Fibroblast of mammary gland (primary cell): Measurements from ENCODE around the gene SVIL.
"Not testable (repeated sequence)": the region's sequence is repeated elsewhere in the genome, so short reads cannot be mapped to it uniquely, and the experiment has no call there.

ENCODE experiments used
- DNase-seq: peaks from one replicate; pipeline ENCODE4 v3.0.0-alpha.2; 2010; ENCODE audit warnings: low read depth
- H3K4me3 ChIP-seq: 2 replicates; pipeline ENCODE4 v1.5.1; 2011; ENCODE audit warnings: low read depth, mild to moderate bottlenecking, low read length, moderate library complexity; ENCODE audit not compliant: control insufficient read depth
- CTCF ChIP-seq: conservative IDR thresholded peaks from 2 replicates; pipeline ENCODE4 v1.5.1; 2011; ENCODE audit warnings: low read depth, low read length, inconsistent platforms; ENCODE audit not compliant: control insufficient read depth, insufficient read depth

SVIL gene

GRCh38 chr10:29610876-29611647 lies 23.7 kb downstream of the SVIL start:
- DNase-seq = no peak

GRCh38 chr10:29610331-29610730 lies 24.4 kb downstream of the SVIL start:
- not testable (repeated sequence) for DNase-seq, H3K4me3 ChIP-seq

More at GRCh38 chr10:29610876-29611647, 23.7 kb downstream of the SVIL start:
- no peak for TF ChIP-seq CTCF
- no peak overlapping the region for H3K4me3 ChIP-seq

- no peak overlapping the region for H3K4me3 ChIP-seq
- TF ChIP-seq CTCF = no peak
- no peak for DNase-seq
Observed at GRCh38 chr10:29609696-29610095, 25.1 kb downstream of the SVIL start.

- DNase-seq = no peak
- TF ChIP-seq CTCF = no peak
- no peak overlapping the region for H3K4me3 ChIP-seq
Observed at GRCh38 chr10:29608476-29609301, 26.1 kb downstream of the SVIL start.

- no peak overlapping the region for H3K4me3 ChIP-seq
- TF ChIP-seq CTCF = no peak
- no peak for DNase-seq
Observed at GRCh38 chr10:29608062-29608461, 26.7 kb downstream of the SVIL start.

- TF ChIP-seq CTCF = no peak
- no peak for DNase-seq
Observed at GRCh38 chr10:29607576-29607975, 27.2 kb downstream of the SVIL start.

GRCh38 chr10:29606693-29607092 lies 28.1 kb downstream of the SVIL start:
- not testable (repeated sequence) for H3K4me3 ChIP-seq, DNase-seq

More at GRCh38 chr10:29607576-29607975, 27.2 kb downstream of the SVIL start:
- H3K4me3 ChIP-seq = no peak overlapping the region
